Activated T-cell treated with anti-CD3 and anti-CD28 coated beads for 1 hour (primary cell): ENCODE results near the gene FNDC3B.
"Not testable (repeated sequence)": the region's sequence is repeated elsewhere in the genome, so short reads cannot be mapped to it uniquely, and the experiment has no call there.

ENCODE experiments used
- DNase-seq: peaks from one replicate; pipeline ENCODE4 v3.0.0-alpha.2; 2020; ENCODE audit warnings: low read depth

FNDC3B gene

GRCh38 chr3:172074586-172074985, 35.2 kb downstream of the FNDC3B start:
- DNase-seq = no peak

GRCh38 chr3:172076212-172076611, 36.8 kb downstream of the FNDC3B start:
- no peak for DNase-seq

- DNase-seq = no peak
Measured at GRCh38 chr3:172077197-172077757, 37.9 kb downstream of the FNDC3B start.

GRCh38 chr3:172078244-172078643, 38.9 kb downstream of the FNDC3B start:
- DNase-seq = no peak

GRCh38 chr3:172078721-172079120, 39.3 kb downstream of the FNDC3B start:
- no peak for DNase-seq

- DNase-seq = no peak
Measured at GRCh38 chr3:172079326-172079976, 40.1 kb downstream of the FNDC3B start.

- no peak for DNase-seq
Measured at GRCh38 chr3:172080503-172080902, 41.1 kb downstream of the FNDC3B start.

- no peak for DNase-seq
Measured at GRCh38 chr3:172082269-172082668, 42.9 kb downstream of the FNDC3B start.

GRCh38 chr3:172082820-172083513, 43.6 kb downstream of the FNDC3B start:
- DNase-seq = no peak

GRCh38 chr3:172083995-172084409, 44.6 kb downstream of the FNDC3B start:
- DNase-seq = no peak

GRCh38 chr3:172084871-172085556, 45.6 kb downstream of the FNDC3B start:
- DNase-seq = no peak

- DNase-seq = no peak
Measured at GRCh38 chr3:172085557-172085895, 46.1 kb downstream of the FNDC3B start.

- no peak for DNase-seq
Measured at GRCh38 chr3:172086071-172086470, 46.7 kb downstream of the FNDC3B start.

- DNase-seq = no peak
Measured at GRCh38 chr3:172087198-172087597, 47.8 kb downstream of the FNDC3B start.

GRCh38 chr3:172087602-172088580, 48.5 kb downstream of the FNDC3B start:
- no peak for DNase-seq

- DNase-seq = no peak
Measured at GRCh38 chr3:172089250-172089649, 49.9 kb downstream of the FNDC3B start.

- no peak for DNase-seq
Measured at GRCh38 chr3:172090035-172090434, 50.7 kb downstream of the FNDC3B start.

- no peak for DNase-seq
Measured at GRCh38 chr3:172092658-172093057, 53.3 kb downstream of the FNDC3B start.

- not testable (repeated sequence) for DNase-seq
Measured at GRCh38 chr3:172093581-172094443, 54.4 kb downstream of the FNDC3B start.

GRCh38 chr3:172094621-172095557, 55.5 kb downstream of the FNDC3B start:
- no peak for DNase-seq
